GM18870 (cell line): ENCODE measurements around the gene CCDC8.
"Not testable (repeated sequence)": the region's sequence is repeated elsewhere in the genome, so short reads cannot be mapped to it uniquely, and the experiment has no call there.

Experiments
- ATAC-seq: cut with Tn5 transposase; IDR thresholded peaks from one replicate; pipeline ENCODE4 v1.9.1; 2021; ENCODE audit warnings: moderate library complexity; ENCODE audit not compliant: unreplicated experiment

The CCDC8 gene

DNA sequence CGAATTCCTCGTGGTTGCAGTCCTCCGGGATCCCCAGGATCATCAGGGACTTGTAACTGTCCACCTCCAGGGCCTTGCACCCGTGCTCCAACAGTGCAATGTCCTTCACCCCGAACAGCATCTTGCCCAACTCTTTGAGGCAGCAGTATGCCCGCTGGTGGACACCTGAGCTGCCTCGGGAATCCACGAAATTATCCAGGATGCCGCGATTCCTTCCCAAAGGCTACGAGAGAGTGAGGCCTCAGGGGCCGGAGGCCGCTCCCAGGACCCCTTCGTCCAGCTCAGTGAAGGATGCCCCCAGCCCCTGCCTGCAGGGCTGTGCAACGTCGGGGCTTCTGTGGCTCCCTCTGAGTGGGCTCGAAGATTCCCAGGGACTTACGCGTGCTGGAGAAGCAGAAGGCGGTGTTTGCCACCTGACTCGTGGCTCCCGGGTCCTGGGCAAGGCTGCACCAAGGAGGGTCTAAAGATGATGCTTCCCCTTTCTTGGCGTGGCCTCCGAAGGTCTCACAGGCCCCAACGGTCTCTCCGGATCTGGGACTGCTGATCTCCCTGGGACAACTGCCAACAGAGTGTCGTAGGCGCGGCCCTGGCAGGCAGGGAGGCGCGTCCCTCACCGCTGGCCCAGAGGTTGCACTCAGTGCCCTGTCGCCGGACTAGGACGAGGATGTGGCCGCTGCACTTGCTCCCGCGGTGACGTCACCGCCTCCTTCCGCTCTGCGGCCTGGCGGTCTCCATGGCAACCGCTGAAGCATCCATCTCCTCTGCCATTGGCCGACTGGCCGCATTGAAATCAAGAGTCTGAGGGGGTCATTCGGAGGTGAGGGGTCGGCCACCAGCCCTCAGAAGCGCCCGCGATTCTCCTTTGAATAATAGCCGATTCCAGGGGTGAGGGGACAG, 15.1 kb upstream of the CCDC8 start, which contains the start of gene PNMA8C:
PNMA8C (minus strand) TSS at position 698 of the 897 bp plus-strand sequence; CDS start at position 121, 577 bp downstream.
- ATAC-seq: no peak

DNA sequence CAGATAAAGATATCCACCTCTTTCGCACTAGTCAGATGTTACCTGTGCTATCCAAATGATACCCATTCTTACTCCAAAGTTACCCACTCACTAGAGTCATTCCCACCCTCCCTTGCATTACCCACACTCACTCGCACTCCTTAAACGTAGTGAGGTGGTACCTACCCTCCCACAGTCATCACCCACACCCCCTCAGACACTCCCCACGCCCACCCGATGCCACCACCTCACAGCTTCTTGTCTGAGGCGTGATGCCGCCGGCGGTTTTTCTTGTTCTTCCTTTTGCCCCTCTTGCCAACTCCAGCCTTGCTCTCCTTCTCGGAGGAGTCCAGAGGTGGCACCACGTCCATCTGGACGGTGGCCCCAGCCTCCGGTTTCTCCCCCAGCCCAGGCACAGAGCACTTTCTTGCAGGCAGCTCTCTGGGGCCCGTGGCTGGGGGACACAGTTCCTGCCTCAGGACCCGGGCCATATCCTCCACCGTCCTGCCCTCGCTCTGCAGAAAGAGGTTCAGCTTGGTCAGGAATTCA, 14.2 kb upstream of the CCDC8 start:
- ATAC-seq: no peak

DNA sequence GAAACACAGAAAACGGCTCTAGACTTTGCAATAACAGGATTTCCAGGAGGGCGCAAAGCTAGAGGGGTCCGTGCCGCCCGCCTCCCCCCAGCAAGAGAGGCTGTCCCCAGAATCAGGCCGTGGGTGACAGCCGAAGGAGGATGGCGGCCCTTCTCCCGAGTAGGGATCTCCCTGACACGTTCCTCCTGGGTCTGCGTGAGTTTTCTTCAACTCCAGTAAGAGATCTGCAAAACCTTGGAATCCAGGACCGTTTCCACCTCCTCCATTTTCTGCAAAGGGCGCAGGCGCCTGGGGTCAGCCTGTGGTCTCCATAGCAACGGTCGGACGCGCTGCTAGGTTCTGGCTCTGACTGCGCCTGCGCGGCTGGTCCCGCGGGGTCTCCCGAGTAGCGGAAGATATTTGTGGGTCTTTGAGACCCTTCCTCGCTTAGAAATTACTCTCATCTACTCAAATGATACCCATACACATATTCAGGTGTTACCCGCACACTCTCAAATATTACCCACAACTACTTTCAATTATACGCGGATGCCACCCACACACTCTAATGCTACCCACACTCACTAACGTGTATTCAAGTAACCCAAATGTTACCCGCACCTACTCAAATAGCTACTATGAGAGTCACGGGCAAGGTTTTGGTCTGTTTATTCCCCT, 13.3 kb upstream of the CCDC8 start:
- ATAC-seq: no peak

DNA sequence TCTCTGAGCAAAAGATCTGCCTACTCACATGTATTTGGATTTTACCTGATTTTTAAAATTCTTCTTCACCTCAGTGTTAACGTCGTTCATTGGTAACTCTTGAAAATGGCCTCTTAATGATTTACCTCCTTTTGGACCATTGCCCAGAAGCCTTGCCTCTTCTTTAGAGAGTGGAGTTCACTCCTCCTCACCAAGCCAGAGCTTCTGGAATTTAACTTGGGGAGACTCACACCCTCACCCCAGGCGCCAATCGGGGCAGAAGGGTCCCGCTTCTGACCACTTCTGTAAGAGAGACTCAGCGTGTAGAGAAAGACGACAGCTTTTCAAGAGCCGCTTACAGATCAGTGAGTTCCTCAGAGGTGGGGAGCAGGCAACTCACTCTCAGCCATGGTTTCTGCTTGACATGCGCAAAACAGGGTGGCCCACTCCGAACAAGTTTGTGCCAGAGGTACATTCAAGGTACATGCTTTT, 12.7 kb upstream of the CCDC8 start:
- ATAC-seq: no peak

DNA sequence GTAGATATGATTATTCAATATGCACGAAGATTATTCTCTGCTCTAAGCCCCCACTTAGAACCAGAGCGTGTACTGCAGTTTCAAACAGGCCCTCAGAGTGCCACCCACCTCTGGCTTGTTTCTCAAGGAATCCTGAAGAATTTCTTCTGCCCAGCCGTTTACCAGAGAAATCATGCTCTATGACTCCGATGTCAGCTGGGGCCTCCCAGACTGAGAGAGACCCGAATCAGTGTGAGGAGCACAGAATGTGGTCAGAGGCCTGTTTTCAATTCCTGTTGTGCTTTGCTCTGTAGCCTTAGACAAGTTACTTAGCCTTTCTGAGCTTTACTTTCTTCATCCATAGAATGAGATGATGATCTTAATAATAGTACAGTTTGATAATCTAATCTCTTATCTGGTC, 9.8 kb upstream of the CCDC8 start:
- ATAC-seq: no peak

DNA sequence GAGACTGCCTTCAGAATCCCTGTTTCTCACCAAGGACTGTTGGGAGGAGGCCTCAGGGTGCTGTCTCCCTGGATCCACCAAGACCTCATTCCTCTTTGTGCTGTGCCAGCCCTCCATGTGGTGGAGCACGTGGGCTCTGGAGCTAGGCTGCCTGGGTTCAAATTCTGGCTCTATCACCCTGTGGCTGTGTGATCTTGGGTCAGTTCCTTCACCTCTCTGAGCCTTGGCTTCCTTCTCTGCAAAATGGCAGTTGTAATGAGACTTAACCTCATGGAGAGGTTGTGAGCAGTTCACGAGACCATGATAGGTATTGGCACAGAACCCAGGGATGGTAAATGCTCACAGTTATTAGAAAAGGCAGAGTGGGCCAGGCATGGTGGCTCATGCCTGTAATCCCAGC, 9.0 kb upstream of the CCDC8 start:
- ATAC-seq: no peak

DNA sequence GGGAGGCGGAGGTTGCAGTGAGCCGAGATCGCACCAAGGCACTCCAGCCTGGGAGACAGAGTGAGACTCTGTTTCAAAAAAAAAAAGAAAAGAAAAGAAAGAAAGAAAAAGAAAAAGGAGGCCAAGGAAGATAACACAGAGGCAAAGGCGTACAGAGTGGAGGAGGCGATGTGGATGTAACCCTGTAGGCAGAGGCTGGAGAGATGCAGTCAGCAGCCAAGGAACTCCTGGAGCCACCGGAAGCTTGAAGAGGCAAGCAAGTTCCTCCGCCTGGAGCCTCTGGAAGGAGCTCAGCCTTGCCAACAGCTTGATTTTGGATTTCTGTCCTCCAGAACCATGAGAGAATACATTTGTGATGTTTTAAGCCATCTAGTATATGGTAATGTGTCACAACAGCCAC, 6.7 kb upstream of the CCDC8 start:
- no peak for ATAC-seq

DNA sequence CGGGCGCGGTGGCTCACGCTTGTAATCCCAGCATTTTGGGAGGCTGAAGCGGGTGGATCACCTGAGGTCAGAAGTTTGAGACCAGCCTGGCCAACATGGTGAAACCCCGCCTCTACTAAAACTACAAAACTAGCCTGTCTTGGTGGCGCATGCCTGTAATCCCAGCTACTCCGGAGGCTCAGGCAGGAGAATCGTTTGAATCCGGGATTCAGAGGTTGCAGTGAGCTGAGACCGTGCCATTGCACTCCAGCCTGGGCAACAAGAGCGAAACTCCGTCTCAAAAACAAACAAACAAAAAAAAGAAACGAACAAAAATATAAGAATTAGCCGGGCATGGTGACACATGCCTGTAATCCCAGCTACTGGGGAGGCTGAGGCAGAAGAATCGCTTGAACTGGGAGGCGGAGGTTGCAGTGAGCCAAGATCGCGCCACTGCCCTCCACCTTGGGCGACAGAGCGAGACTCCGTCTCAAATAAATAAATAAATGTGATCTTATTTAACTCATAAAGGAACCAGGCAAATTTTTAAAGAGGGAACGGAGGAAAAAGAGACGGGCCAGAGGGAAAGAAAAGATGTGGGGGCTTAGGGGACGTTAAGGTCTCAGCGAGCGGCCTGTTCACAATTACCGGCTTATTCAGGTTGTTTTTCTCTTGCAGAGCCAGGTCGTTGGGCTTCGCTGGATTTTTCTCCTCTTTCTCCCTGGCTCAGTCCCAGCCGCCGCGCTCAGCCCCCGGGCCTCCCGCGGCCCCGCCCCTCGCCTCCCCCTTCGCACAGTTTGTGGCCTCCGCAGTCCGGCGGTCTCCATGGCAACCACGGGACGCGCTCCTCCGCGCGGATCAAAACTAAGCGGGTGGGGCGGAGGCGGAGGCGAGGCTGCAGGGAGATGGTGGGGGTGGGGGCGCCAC, 2.7 kb upstream of the CCDC8 start:
- not testable (repeated sequence) for ATAC-seq

DNA sequence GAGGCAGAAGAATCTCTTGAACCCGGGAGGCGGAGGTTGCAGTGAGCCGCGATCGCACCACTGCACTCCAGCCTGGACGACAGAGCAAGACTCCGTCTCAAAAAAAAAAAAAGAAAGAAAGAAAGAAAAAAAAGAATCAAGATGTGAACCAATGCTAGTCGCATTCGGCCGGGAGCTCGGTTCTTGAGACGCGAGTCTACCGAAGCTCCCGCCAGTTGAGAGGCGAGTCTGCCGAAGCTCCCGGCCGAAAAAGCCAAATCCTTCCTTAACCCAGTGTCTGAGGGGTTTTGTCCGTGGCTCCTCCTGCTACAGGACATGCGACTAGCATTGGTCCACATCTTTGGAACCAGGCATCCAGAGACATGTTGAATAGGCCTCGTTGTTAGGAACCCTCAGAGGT, 1.5 kb upstream of the CCDC8 start:
- ATAC-seq: not testable (repeated sequence)

DNA sequence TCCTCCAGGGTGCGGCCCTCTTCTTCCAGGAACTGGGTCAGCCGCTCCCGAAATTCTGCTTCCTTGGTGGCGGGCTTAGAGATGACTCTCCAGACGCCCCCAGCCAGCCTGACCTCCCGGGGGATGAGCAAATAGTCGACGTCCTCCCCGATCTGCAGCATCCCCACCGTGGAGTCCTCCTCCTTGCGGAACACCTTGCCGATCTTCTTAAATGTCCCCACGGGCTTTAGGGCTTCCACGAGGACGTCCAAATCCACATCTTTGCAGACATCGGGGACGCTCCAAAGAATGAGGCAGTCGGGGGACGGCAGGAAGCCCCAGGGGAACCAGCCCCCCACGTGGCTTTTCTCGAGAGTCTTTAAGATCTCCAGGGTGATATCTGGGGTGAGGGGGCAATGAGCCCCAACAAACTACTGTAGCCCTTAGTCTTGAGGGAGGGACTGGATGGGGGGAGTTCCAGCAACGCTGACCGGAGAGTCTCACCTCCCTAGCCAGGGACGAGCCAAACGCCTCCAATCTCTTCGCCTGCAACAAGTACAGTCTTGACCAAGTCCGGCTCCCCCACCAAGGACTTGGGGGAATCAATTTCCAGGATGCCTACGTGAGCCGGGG, 608 bp downstream of the CCDC8 start:
- no peak for ATAC-seq

DNA sequence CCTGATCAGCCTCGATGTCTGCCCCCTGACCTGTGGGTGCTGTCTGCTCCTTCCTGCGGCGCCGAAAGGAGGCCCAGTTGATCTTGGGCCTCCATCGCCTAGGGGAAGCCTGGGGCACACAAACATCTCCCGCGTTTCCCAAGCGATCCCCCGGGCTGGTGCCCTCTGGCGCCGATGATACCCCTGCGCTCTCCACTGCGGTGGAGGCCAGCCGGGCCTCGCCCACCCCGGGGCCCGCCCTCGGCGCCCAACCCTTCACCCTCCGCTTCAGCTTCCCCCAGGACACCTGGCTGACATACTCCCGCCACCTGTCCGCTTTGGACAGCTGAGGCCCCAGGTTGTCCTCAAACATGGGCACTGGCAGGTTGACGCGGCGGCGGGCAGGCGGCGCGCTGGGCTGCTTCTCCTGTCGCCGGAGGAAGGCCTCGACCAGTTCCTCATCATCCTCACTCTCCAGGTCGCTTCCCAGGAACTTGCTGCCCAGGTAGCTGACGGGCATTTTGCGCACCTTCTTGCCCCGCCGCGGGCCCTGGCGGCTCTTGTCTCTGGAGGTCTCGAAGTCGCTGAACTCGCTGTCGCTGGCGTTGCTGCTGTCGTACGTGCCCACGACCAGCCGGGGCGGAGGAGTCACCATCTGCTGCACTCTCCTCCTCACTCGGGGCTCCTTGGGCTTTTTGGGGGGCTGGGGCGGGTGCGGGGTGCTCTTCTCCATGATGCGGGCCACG, 1.3 kb downstream of the CCDC8 start:
- no peak for ATAC-seq

DNA sequence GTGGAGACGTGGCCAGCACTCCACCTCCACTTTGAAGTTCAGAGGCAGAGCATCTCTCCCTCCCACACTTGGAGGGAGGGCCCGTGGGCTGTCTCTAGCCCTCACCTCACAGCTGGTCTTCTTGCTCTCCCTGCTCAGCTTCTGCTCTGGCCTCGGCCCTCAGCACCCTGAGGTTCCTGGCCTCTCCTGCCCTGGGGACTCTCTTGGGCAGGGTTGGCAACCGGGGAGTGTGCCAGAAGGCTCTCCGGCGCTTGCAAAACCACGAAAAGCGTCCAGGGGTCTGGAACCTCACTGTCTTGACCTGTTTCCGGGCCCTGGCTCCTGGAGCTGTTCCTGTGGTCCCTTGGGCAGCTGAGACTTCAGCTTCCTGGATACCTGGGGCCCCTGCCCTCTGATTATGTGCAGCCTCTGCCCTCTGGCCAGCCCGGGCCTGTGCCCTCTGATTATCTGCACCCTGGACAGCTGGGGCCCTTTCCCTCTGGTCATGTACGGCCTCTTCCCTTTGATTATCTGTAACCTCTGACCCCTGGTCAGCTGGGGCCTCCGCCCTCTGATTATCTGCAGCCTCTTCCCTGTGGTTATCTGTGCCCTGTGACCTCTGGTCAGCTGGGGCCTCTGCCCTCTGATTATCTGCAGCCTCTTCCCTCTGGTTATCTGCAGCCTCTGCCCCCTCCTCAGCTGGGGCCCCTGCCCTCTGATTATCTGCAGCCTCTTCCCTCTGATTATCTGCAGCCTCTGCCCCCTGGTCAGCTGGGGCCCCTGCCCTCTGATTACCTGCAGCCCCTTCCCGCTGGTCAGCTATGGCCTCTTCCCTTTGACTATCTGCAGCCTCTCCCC, 2.1 kb downstream of the CCDC8 start:
- ATAC-seq: no peak

DNA sequence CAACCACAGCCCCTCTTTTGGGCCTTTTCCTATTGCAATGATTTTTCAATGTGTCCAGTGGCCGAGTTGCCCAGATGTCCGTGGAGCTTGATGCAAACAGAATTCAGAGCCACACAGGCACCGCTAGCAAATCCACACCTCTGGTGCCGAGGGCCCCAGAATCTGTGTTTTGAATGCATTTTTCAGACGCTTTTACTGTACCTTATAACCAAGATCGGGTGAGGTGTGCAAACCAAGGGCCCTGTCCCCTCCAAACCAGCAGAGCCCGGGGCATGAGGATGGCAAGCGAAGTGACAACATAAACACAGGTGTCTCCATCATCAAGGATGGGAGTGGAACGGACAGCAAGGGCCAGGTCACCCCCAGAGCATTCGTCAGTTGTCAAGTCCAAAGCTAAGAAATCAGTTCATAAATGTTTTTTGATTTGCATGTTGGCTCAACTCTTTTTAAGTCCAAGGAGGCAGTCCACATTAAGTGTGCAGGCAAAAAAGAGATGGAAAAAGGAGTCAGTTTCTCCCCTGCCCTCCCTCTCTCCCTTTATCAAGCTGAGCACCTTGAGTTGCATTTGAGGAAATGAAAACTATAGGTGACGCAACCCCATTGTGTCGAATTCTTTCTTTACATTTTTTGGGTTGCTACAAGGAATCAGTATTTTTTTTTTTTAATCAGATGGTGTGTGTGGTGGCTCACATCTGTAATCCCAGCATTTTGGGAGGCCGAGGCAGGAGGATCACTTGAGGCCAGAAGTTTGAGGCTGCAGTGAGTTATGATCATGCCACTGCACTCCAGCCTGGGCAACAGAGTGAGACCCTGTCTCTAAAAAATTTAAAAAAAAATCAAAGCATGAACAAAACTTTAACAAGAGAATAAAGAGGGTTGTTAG, 2.9 kb downstream of the CCDC8 start:
- no peak for ATAC-seq

DNA sequence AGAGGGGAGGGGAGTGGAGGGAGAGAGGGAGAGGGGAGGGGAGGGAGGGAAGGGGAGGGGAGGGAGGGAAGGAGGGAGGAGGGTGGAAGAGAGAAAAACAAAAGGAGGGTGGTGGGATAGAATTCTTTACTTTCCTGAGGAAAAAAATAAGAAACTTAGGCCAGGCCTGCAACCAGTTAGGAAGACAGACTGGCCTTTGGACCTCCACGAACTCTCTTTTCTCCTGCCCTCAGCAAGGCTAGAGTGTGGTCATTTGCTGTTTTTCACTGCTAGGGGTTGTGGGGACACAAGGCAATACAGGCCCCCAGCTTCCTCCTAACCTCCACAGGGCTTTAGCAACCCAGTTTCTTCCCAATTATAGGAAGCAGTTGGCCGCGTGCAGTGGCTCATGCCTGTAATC, 4.2 kb downstream of the CCDC8 start:
- ATAC-seq: no peak

DNA sequence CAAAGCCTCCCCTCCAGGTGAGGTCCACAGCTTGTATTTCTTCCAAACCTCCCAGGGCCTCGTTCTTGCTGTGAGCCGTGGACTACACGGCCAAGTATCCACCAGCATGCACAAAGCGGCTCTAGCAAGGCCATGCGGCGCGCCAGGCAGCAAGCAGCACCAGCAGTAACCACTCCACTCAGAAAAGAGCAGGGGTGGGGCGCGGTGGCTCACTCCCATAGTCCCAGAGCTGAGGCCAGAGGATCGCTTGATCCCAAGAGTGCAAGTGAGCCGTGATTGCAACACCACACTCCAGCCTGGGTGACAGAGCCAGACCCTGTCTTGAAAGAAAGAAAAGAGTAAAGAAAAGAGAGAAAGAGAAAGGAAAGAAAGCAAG, 4.7 kb downstream of the CCDC8 start:
- no peak for ATAC-seq

DNA sequence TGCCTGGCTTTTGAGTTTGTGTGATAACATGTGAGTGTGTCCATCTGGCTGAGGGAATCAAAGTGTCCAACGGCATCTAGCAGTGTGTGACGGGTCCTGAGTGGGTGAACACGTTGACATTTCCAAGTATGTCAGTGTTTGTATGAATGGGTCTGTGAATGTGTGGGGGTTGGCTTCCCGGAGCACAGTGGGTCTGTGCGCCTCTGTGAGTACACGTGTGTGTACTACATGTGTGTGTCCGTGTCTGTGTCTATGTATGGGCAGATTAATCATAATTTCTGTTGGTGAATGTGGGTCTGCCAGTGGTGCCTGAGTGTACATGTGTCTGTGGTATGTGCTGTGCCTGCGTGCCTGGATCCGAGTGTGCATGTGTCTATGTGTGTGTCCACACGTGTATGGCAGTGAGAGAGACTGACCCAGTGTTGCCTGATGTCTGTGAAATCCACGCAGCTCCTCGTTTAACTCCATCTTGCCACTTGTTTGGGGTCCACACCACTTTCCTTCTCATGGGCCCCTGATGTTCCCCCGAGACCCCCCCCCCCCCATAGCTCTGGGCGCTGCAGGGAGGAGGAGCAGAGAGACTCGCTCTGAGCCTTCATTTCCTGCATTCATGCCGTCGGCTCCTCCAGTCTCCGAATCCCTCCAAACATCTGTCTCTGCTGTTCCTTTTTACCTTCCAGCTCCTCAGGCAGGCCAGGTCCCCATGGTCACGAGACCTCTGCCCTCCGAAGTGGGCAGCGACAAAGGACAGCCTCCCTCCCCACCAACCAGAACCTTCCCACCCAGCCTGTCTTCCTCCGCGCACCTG, 5.3 kb downstream of the CCDC8 start:
- no peak for ATAC-seq

DNA sequence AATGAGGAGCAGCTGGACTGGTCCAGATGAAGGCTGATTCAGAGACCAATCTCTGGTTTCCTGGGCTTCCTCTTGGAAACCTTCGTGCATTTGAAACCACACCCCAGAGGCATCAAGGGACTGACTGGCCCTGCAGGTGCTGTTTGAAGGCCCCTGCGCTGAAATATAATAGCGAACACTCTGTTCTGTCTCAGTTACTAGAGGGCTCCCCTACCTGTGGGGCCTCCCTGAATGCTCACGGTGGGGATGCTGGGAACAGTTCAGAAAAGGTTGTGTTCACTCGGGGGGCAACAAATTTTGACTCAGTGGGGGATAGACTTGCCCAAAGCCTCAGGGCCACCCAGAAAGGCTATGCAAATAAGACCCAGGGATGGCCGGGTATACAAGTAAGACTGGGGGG, 6.4 kb downstream of the CCDC8 start:
- no peak for ATAC-seq
